Astrocyte of the hippocampus (primary cell): ENCODE measurements around the gene ASB10.

Experiments
- DNase-seq: peaks from one replicate; pipeline ENCODE4 v3.0.0; 2011; ENCODE audit warnings: low read depth, low spot score

Gene ASB10

GRCh38 chr7:151187409-151188251, 580 bp upstream of the ASB10 start:
- DNase-seq: no peak

GRCh38 chr7:151185762-151186639, 1.0 kb downstream of the ASB10 start:
- no peak for DNase-seq

- no peak for DNase-seq
Measured at GRCh38 chr7:151181011-151181431, 6.0 kb downstream of the ASB10 start.

- no peak for DNase-seq
Measured at GRCh38 chr7:151179946-151180345, 7.1 kb downstream of the ASB10 start.

GRCh38 chr7:151179287-151179860, 7.7 kb downstream of the ASB10 start:
- no peak for DNase-seq

GRCh38 chr7:151178831-151179230, 8.2 kb downstream of the ASB10 start:
- no peak for DNase-seq

- DNase-seq: no peak
Measured at GRCh38 chr7:151178236-151178635, 8.8 kb downstream of the ASB10 start.

- DNase-seq: no peak
Measured at GRCh38 chr7:151177310-151177709, 9.7 kb downstream of the ASB10 start.

- no peak for DNase-seq
Measured at GRCh38 chr7:151176401-151176800, 10.6 kb downstream of the ASB10 start.

- DNase-seq: no peak
Measured at GRCh38 chr7:151175793-151176311, 11.2 kb downstream of the ASB10 start.

GRCh38 chr7:151175047-151175792, 11.8 kb downstream of the ASB10 start:
- DNase-seq: no peak

- DNase-seq: peak; percentile 39
Measured at GRCh38 chr7:151174246-151175046, 12.6 kb downstream of the ASB10 start.

GRCh38 chr7:151173386-151174245, 13.4 kb downstream of the ASB10 start:
- DNase-seq: no peak

GRCh38 chr7:151172273-151173141, 14.5 kb downstream of the ASB10 start:
- DNase-seq: peak; percentile 89

- no peak for DNase-seq
Measured at GRCh38 chr7:151168787-151169162, 18.3 kb downstream of the ASB10 start.

GRCh38 chr7:151168003-151168786, 18.9 kb downstream of the ASB10 start:
- peak; percentile 50 for DNase-seq

- DNase-seq: peak; percentile 51
Measured at GRCh38 chr7:151167197-151167961, 19.7 kb downstream of the ASB10 start, which contains the start of gene GBX1. GBX1 (minus strand) TSS chr7:151167694; CDS start chr7:151167548, 146 bp downstream.
